ENCODE results near the gene RPP25L.

Gene RPP25L

GRCh38 chr9:34611251-34611810 lies 566 bp downstream of the RPP25L start:
- no peak for DNase-seq (ENCODE audit: low read depth, low spot score)

GRCh38 chr9:34610434-34611206 lies 1.3 kb downstream of the RPP25L start:
- DNase-seq (ENCODE audit: low read depth, low spot score), result no peak

GRCh38 chr9:34607331-34607730 lies 4.6 kb downstream of the RPP25L start:
- no peak for DNase-seq (ENCODE audit: low read depth, low spot score)

DNA sequence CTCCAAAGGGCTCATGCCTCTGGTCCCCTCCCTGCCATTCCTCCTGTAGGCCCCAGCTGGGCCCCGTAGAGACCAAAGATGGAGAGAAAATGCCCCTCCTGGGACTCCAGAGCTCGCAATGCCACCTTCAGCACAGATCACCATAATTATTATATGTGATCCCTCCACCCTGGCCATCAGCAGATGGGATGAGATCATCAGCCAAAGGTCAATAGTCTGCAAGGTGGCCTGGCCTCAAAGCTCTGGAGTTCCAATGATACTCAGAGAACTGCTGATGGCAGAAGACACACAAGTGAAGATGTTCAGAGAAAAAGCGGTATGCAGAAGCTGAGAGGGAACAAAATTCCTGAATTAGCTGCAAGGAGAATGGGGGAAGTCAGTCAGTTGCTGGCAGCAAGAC lies 5.0 kb downstream of the RPP25L start:
- DNase-seq (ENCODE audit: low read depth, low spot score), result no peak

DNA sequence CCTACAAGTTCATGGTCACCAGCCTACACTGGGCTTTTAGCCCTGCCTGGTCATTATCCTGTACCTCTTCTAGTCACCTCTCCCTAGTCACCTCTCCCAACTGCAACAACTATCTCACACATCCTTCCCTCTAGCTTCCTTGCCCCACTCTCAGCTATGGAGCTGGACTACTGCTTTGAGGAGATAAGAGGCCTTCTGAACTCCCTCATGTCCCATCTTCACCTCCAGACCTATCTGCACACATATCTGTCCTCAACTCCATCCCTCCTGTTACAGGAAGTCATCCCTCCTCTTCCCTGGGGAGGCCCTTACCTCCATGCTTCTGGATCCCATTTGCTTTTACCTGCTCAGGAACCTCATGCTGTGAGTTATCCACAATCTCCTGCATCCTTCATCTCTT lies 5.7 kb downstream of the RPP25L start:
- DNase-seq (ENCODE audit: low read depth, low spot score), result no peak

GRCh38 chr9:34603610-34604231 lies 8.2 kb downstream of the RPP25L start:
- no peak for DNase-seq (ENCODE audit: low read depth, low spot score)

GRCh38 chr9:34601937-34602573 lies 9.8 kb downstream of the RPP25L start:
- no peak for DNase-seq (ENCODE audit: low read depth, low spot score)

GRCh38 chr9:34600908-34601307 lies 11.0 kb downstream of the RPP25L start:
- no peak for DNase-seq (ENCODE audit: low read depth, low spot score)

GRCh38 chr9:34599546-34599945 lies 12.4 kb downstream of the RPP25L start:
- no peak for DNase-seq (ENCODE audit: low read depth, low spot score)

DNA sequence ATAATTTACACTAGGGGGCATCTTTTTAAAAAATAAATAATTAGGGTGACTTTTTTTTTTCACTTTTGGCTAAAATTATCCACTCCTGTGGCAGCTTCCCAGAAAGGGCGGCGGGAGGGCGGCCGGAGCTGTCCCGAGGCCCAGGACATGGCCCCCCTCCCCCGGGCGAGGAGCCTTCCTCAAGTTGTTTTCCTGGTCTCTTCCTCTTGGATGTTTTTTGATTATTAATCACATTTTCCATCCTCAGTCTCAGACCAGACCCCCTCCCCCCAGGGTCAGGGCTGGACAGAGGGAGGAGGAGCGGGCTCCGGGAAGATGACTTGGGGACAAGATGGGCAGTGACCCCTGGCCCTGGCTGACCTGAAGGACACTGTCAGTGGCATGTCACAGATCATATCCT lies 17.7 kb downstream of the RPP25L start:
- DNase-seq (ENCODE audit: low read depth, low spot score), result no peak

- no peak for DNase-seq (ENCODE audit: low read depth, low spot score)
Observed at GRCh38 chr9:34592895-34593601, 18.8 kb downstream of the RPP25L start.

DNA sequence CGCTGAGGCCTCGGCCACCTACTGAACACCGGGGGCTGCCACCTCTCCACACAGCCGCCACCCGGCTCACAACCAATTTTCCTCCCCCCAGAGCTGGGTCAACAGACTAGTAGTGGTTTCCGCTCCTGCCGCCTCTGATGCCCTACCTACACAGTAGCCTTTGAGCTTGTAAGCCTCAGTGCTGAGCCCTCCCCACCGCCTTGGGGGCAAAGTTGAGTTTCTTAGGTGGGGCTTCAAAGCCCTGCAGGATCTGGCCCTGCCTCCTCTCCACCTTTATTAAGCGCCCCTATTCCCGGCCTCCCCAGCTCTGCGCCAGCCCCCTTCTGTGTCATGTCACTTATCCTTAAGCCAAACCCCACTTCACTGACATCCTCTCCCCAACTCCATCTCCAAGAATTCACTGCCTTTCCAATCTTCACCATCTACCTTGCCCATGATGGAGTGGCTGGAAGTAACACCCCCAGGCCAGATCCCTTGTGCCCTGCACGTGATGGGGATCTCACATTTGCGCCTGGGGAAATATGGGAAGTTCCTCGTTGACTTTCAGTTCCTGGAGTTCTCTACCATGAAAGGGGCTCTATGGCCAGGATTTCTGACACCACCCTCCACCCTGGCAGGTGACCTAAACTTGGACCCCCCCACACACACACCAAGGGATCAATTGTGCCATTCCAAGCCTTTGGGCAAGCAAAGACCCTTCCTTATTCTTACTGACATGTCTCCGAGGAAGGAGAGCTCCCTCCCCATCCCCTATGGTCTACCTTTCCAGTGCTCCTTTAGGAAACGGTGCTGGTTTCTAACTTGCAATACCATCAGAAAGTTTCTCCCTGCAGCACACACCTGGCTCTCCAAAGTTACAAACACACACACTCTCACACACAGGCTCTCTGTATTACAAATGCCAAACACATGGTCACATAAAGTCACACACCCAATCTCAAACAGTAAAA lies 19.7 kb downstream of the RPP25L start:
- no peak for DNase-seq (ENCODE audit: low read depth, low spot score)

GRCh38 chr9:34591248-34591916 lies 20.5 kb downstream of the RPP25L start:
- DNase-seq (ENCODE audit: low read depth, low spot score), result peak; percentile 32

DNA sequence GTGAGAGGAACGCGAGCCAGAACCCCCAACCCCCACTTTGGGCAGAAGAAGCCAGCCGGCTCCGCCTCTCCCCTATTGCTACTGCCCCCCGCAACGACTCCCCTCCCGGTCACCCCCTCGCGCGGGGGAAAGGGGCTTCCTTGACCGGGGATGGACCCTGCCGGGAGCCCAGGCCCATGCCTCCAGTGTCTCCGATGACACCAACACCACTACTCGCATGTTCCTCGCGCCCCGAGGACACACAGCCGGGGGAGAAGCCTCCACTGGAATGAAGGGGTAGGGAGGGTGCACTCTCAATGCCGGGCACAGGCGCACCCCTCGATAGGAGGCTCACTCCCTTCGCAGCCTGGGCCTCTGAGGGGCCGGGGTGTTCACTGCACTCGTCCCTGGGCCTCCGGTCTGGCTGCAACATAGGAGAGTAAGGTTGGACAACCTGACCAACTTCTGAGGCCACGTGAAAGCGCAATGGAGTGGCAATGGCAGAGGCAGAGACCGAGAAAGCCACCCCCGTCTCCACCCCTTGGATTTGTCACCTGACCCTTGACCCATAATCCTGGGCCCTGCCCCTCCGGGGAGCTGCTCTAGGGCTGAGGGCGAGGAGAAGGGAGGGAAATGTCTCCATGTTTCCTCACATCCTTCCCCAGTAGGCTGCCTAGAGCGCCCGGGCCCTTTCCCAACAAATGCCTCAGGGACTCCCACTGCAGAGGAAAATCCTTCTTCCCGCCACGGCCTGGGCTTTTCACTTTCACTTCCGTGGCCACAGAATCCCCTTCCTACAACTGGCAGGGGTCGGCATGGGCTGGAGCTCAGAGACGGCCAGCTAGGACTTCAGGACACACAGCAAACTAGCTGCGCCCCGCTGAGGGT lies 21.3 kb downstream of the RPP25L start:
- DNase-seq (ENCODE audit: low read depth, low spot score), result no peak

DNA sequence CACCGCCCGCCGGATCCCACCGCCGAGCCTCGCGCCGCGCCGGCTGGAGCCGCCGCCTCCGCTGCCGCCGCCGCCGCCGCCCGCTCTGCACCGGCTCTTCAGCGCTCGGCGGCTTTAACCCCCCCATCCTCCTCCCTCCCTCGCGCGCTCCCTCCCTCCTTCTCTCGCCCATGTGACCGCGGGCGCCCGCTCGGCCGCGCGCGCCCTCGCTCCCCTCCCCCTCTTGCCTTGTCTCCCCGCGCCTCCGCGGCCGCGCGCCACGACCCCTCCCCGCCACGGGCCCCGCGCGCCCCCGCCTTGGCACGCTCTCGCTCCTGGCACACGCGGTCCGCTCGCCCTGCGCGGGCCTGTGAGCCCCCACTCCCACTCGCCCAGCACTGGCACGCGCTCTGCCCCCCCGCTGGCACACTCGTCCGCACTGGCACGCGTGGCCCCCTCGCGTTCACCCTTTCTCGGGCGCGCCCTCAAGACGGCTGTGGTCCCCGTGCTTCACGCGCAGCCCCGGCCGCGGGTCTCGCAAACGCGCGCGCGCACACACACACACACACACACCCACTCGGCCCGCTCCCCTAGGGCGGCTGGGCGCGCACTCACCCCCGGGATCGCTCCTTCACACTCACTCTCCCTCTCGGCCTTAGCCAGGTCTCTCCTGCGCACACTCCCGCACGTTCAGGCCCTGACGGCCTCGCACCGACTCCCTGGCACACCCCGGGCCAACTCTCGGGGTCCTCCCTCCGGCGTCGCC lies 22.1 kb downstream of the RPP25L start, which contains the start of gene CNTFR:
CNTFR (minus strand) TSS at position 89 of the 745 bp plus-strand sequence. CDS start 20,743 bp downstream, outside the sequence.
- DNase-seq (ENCODE audit: low read depth, low spot score), result no peak

DNA sequence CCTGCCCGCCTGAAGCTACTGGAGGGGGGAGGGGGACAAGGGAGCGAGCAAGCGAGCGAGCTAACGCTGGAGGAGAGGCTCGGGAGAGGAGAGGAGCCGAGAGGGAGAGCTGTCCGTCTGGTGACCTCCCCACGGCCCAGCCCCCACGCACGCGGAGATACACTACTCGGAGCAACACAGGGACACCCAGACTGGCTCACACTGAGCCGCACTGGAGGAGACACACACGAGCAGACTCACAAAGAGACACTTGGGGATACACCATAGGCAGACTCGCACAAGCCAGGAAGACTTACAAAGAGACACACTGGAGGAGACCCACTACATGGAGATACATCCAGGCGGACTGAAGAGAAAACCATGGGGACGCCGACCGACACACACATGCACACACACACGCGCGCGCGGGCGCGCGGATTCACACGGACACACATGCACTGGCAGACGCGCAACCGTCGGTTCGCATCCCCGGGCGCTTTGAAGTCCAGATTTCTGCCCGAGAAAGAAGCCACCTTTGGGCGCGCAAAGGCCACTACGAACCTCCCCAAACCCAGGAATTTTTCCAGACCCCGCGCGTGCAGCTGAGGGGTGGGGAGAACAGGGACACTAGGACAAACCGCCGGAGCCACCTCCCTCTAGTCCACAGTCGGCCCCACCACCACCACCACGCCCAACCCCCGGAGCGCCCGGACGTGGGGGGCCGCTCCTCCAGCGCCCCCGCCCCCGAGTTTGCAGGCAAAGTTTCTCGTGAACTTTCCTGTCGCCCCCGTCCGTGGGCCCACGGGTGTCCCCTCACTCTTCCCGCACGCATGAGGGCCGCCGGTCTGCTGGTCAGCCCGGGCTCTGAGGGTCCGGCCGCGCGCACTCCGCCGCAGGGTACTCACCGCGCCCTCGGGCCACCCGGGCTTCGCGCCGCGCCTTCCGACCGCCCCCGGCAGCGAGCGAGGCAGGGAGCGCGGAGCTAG lies 22.9 kb downstream of the RPP25L start:
- no peak for DNase-seq (ENCODE audit: low read depth, low spot score)

DNA sequence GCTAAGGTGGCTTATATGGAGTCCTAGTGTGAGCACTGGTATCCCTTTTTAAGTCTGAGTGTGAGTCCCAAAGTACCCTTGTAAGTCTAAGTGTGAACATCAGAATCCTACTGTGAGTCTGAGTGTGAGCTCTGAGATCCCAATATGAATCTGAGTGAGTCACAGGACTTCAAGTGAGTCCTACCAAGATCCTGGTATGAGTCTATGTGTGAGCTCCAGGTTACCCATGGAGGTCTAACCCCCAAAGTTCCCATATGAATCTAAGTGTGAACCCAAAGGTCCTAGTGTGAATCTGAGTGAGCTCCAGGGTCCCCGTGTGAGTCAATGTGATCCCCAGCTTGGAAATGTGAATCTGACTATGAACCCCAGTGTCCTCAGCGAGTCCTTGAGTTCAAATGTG lies 24.6 kb downstream of the RPP25L start:
- no peak for DNase-seq (ENCODE audit: low read depth, low spot score)

Measured in smooth muscle cell of the brain vasculature (primary cell).